NCI-H1105 (cell line): ENCODE measurements around the gene RTL9.

Source experiments
- DNase-seq: peaks from one replicate; lab custom pipeline; 2025; lab: John Stamatoyannopoulos, UW

Gene RTL9

DNA sequence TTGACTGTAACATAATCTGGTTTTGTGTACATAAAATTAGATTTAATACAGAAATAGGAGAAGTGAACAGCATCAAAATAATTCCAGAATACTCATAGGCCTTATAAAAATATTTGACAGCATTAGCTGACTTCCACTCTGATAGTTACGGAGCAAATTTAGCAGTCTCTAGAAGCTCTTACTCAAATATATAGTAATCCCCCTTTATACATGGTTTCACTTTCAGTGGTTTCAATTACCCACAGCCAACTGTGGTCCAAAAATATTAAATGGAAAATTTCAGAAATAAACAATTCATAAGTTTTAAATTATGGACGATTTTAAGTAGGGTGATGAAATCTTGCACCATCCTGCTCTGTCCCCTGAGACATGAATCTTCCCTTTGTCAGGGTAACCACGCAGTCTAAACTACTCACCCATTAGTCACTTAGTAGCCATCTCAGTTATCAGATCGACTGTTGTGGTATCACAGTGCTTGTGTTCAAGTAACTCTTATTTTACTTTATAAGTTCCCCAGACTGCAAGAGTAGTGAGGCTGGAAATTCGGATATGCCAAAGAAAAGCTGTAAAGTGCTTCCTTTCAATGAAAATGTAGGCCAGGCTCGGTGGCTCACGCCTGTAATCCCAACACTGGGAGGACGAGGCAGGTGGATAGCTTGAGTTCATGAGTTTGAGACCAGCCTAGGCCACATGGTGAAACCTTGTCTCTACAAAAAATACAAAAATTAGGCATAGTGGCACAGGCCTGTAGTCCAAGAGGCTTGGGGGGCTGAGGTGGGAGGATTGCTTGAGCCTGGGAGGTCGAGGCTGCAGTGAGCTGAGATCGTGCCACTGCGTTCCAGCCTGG lies 17.2 kb upstream of the RTL9 start:
- DNase-seq: no peak

- no peak for DNase-seq
Observed at GRCh38 chrX:110346681-110347080, 12.0 kb upstream of the RTL9 start.

GRCh38 chrX:110359273-110359672 lies 625 bp downstream of the RTL9 start:
- no peak for DNase-seq

- no peak for DNase-seq
Observed at GRCh38 chrX:110363244-110363643, 4.6 kb downstream of the RTL9 start.

DNA sequence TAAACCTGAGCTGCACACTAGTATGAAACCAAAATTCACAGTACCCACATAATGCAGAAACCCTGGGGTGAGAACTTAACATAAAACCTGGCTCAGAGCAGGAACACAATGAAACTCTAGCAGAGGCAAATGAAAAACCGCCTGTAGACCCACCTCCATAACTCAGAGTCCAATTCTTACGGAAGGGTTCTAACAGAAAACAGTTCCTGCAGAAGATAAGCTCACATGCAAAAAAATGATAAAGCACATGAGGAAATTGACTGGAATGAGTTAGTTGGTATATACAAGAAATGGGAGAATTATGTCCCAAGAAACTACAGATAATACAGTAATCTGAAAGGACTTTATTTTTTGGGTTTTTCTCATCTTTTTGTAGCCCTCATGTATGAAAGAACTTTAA lies 14.7 kb downstream of the RTL9 start:
- DNase-seq: no peak

- DNase-seq: no peak
Observed at GRCh38 chrX:110374559-110374958, 15.9 kb downstream of the RTL9 start.

- DNase-seq: no peak
Observed at GRCh38 chrX:110381216-110381615, 22.6 kb downstream of the RTL9 start.

DNA sequence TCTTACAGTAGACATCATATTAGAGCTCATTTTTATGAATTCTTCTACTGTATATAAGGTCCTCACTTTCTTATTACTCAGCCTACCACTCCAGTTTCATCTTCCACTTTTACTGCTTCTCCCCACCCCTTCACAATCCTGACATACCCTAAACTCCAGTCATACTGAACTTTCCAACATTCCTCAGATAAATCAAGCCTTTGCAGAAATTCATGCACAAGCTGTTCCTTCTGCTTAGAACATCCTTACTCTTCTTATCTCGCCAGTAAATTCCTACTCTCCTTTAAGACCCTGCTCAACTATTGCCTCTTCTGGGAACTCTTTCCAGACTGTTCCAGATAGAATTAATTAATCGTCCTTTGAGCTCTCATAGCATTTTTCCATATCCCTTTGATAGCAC lies 24.8 kb downstream of the RTL9 start:
- DNase-seq: no peak

DNA sequence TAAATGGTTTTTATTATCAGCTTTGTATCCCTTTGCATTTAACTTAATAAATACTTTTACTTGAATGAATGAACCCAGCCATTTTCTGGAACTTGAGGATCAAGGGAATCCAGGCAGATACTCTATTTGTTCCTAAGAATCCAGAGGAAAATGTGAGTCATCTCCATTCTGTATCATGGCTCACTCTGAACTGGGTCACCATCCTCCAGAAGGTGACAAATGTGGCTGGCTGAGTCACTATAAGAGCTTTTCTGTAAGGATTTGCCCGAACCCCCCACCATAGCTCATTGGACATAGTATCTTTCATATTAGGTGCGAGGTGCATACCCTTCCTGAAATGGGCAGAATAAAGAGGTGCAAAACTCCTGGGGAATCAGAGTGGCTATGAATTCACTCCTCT lies 25.8 kb downstream of the RTL9 start:
- no peak for DNase-seq

DNA sequence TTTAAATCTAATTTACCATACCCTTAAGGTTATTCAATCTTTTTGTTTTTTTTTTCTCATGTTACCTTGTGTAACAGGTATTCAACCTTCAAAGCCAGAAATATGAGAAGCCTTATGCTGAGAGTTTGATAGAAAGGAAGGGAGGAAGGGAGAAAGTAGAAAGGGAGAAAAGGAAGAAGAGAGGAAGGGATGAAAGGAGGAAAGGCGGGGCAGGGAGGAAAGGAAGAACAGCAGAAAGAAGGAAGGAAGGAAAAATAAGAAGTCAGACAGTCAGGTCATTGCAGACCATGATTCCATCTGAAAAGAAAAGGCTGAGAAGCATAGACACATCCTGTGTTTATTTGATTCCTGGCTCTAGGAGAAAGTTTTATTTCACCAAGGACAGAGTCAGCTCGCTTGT lies 30.9 kb downstream of the RTL9 start:
- DNase-seq: no peak

- DNase-seq: no peak
Observed at GRCh38 chrX:110391086-110391485, 32.4 kb downstream of the RTL9 start.

GRCh38 chrX:110394651-110395050 lies 36.0 kb downstream of the RTL9 start:
- DNase-seq: no peak

DNA sequence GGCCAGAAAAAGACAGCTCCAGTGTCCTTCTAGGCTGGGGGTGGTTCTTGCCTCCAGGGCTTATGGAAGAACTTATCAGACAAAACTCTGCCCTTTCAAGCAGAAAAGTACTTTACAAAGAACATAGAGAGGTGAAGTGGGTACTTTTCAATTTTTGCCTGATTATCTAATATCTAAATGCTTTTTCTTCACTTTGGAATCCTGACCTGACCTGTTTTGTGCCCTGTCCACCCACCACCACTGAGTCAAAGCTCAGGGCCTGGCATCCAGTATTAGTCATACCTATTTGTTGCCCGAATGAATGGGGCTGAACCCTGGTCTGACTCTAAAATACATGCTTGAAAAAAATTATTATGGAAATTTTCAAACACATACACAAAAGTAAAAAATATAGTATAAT lies 37.2 kb downstream of the RTL9 start:
- DNase-seq: no peak

DNA sequence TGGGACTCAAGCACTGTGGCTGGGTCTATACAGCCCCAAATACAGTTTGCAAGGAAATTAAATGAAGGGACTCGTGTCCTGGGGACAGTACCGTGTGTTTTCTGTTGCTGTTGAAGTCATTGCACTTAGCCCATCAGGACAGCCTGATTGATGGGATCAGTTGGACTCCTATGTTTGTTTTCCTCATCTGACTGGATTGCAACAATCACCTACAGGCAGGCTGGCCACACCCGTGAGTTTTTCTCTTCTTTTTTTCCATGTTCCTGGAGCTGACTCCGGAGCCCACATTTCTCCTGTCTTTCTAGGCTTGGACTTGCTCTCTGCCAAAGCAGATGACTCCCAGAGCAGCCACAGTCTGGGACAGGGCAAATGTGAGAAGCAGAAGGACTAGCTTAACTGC lies 38.1 kb downstream of the RTL9 start:
- no peak for DNase-seq

DNA sequence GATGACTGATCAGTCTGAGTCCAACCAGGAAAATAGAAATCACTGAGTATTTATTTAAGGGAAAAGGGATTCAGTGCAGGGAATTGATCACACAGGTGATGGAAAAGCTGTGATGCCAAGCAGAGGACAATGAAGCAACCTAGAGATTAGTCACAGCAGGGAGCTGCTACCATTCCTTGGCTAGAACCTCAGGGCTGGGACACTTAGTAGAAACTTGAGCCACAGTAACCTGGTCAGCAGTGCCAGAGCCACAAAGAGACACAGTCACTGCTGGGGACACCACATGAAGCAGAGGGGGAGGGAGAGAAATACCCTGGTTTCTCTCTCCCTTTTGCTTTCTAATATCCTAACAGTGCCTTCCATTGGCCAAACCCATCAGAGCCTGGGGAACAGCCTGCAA lies 38.7 kb downstream of the RTL9 start:
- no peak for DNase-seq

DNA sequence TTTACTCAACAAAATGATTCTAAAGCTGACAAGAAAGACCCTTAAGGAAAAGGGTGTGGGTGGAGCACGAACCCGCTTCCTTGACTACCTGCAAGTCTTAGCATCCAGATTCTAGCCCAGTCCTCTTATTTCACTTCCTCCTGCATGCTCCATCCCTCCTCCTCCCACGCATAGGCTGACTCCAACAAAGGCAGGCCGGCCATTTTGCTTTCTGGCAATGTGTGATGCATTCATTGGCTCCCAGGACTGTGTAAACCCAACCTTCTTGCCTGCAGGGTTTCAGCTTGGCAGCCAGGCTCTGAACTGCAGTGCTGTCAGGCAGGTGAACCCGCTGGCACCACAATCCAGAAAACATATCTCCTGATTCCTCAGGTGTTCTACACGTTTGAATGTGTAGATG lies 39.3 kb downstream of the RTL9 start:
- no peak for DNase-seq

- DNase-seq: no peak
Observed at GRCh38 chrX:110399497-110399896, 40.8 kb downstream of the RTL9 start.

DNA sequence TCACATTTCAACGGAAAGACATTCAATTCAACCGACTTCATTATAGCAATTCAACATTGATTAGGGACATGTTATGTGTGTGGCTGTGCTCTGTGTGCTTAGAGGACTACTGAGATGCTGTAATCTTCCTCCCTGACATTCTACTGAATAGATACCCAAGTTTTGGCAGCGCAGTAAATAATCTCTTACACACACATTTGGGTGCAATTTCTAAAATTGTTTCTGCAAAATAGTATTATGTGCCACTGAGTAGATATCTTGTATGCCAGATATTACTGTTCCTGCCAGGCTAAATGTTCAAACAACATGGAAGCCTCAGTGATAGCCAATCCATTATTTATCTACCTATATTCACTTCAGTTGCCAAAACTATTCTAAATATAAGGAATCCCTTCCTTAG lies 41.3 kb downstream of the RTL9 start:
- no peak for DNase-seq

- DNase-seq: no peak
Observed at GRCh38 chrX:110401135-110401534, 42.5 kb downstream of the RTL9 start.

- DNase-seq: no peak
Observed at GRCh38 chrX:110402091-110402849, 43.6 kb downstream of the RTL9 start.

DNA sequence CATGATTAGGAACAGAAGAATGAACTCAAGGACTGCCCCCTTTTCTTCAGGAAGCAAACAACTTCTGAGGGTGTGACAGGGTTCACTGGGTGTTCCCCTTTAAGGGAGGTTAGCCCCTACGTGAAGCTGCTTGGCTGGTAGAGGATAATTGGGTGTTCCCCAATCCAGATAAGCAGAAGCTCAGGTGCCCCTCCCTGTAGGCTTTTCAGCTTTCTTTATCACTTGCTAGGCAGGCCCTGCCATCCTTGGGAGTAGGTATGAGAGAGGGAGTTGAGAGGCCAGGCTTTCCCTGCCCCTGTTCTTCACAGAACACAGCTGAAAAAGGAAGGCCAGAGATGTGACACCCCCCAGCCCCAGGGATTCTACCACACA lies 44.2 kb downstream of the RTL9 start:
- DNase-seq: no peak

DNA sequence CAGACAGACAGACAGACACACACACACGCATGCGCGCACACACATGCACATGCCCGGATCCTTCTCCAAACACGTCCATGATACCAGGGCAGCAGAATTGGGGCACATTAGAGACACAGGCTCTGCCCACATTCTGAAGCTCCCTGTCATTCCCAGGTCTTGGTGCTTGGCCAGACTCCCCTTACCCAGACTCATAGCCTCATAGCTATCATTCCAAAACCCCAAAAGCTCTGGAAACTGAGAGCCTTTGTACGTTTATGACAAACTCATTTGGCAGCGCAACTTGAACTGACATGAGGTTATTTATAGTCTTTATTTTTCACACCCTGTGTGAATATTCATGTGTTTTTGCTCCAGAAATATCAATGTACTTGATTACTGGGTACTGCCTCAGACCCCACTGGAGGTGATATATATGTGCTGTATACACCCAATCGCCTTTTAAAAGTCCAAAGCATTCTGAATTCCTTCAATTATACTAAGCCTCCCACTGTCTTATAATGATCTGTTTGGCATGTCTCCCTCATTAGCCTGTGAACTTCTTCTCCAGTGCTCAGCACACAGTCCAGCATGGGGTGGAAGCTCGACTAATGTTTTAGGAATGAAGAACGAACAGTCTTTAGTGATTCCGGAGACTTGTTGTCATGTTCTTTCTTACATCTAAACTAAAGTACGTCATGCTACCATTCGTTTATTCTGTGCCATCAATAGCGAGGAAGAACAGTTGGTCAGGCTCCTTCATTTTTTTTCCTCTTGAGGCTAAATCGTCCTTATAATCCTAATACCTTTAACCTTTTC lies 45.0 kb downstream of the RTL9 start:
- no peak for DNase-seq

GRCh38 chrX:110404376-110404775 lies 45.7 kb downstream of the RTL9 start:
- DNase-seq: no peak
